ENCODE measurements around the gene CKAP4. TPM values are rescaled to one million over a fixed set of nuclear protein-coding genes. Genes with fewer than 3 reads are reported as not detected.

The CKAP4 gene
- total and polyA plus RNA-seq, 2 experiments from 2014 or later = 32.3 to 58.8 TPM

GRCh38 chr12:106258935-106259334, 11.1 kb upstream of the CKAP4 start:
- no peak overlapping the region for H3K27ac ChIP-seq (ENCODE audit: low read depth)
- no peak overlapping the region for H3K4me3 ChIP-seq
- no peaks in the 10 kb centered on the region for H3K9me3 Mint-ChIP-seq
- DNase-seq (ENCODE audit: low spot score) = no peak
- H3K9me2 ChIP-seq (ENCODE audit: insufficient read depth) = no peaks in the 10 kb centered on the region
- no peaks in the 10 kb centered on the region for H3F3A ChIP-seq (replicated peaks; ENCODE audit: low read depth)
- H3K27ac Mint-ChIP-seq = no peak overlapping the region
- no peaks in the 10 kb centered on the region for H4K20me1 ChIP-seq (replicated peaks; ENCODE audit: insufficient read depth)
- no peak overlapping the region for H2AFZ ChIP-seq
- no peak overlapping the region for H3K4me2 ChIP-seq
- H3K27me3 ChIP-seq (ENCODE audit: insufficient read depth) = no peaks in the 10 kb centered on the region
- H3K4me1 Mint-ChIP-seq = no peaks in the 10 kb centered on the region
- no peaks in the 10 kb centered on the region for H3K79me2 ChIP-seq (replicated peaks; ENCODE audit: insufficient read depth)
- peaks cover 7% of the 10 kb centered on the region for H3K4me1 ChIP-seq (ENCODE audit: insufficient read depth)
- H3K36me3 Mint-ChIP-seq (ENCODE audit: low read depth) = no peaks in the 10 kb centered on the region
- no peak overlapping the region for H3K4me3 Mint-ChIP-seq
- H3K36me3 ChIP-seq (ENCODE audit: insufficient read depth) = no peaks in the 10 kb centered on the region
- no peak for TF ChIP-seq ZNF462 (CRISPR knock-in tag; IDR thresholded peaks at IDR 0.05)
- no peak for ATAC-seq
- no peaks in the 10 kb centered on the region for H3K27me3 Mint-ChIP-seq (ENCODE audit: insufficient read depth, low read depth, poor library complexity)

GRCh38 chr12:106258226-106258625, 10.4 kb upstream of the CKAP4 start:
- peaks cover 12% of the 10 kb centered on the region for H3K4me1 ChIP-seq (ENCODE audit: insufficient read depth)
- H3K4me3 ChIP-seq = no peak overlapping the region
- H3K9me2 ChIP-seq (ENCODE audit: insufficient read depth) = no peaks in the 10 kb centered on the region
- H3K27me3 Mint-ChIP-seq (ENCODE audit: insufficient read depth, low read depth, poor library complexity) = no peaks in the 10 kb centered on the region
- H3K36me3 ChIP-seq (ENCODE audit: insufficient read depth) = no peaks in the 10 kb centered on the region
- H3K36me3 Mint-ChIP-seq (ENCODE audit: low read depth) = no peaks in the 10 kb centered on the region
- H3K27me3 ChIP-seq (ENCODE audit: insufficient read depth) = no peaks in the 10 kb centered on the region
- no peak overlapping the region for H3K4me3 Mint-ChIP-seq
- H2AFZ ChIP-seq = no peak overlapping the region
- DNase-seq (ENCODE audit: low spot score) (no peak), ATAC-seq (no peak)
- no peak overlapping the region for H3K27ac Mint-ChIP-seq
- no peaks in the 10 kb centered on the region for H3K79me2 ChIP-seq (replicated peaks; ENCODE audit: insufficient read depth)
- H4K20me1 ChIP-seq (replicated peaks; ENCODE audit: insufficient read depth) = no peaks in the 10 kb centered on the region
- no peak overlapping the region for H3K4me2 ChIP-seq
- H3K4me1 Mint-ChIP-seq = no peaks in the 10 kb centered on the region
- H3K27ac ChIP-seq (ENCODE audit: low read depth) = no peak overlapping the region
- no peaks in the 10 kb centered on the region for H3F3A ChIP-seq (replicated peaks; ENCODE audit: low read depth)
- H3K9me3 Mint-ChIP-seq = no peaks in the 10 kb centered on the region
- TF ChIP-seq EZH2 (IDR thresholded peaks at IDR 0.05; ENCODE audit: low read depth, unreplicated experiment) (no peak), ZNF331 (CRISPR knock-in tag; IDR thresholded peaks at IDR 0.05; ENCODE audit: low read depth) (no peak), ZNF462 (CRISPR knock-in tag; IDR thresholded peaks at IDR 0.05) (no peak)
